ENCODE data around the gene TMEM98. TPM values are rescaled to one million over a fixed set of nuclear protein-coding genes. Genes with fewer than 3 reads are reported as not detected.

TMEM98 gene
- total RNA-seq, 1 experiment from 2014 or later = 67.6 TPM

- no peak for TF ChIP-seq CTCF (conservative IDR thresholded peaks at IDR 0.05; ENCODE audit: low read depth, low read length)
- TF ChIP-seq EZH2 (IDR thresholded peaks at IDR 0.05; ENCODE audit: borderline replicate concordance, low read depth, low read length, poor library complexity, severe bottlenecking) = no peak
- H3K4me1 ChIP-seq (ENCODE audit: insufficient read depth, low read length, poor library complexity, severe bottlenecking) = no peaks in the 10 kb centered on the region
- ChIA-PET CTCF (no interaction called here), POLR2A (ENCODE audit: low non-redundant PET) (no interaction called here)
- H3K4me3 ChIP-seq (ENCODE audit: low read depth, low read length, poor library complexity, severe bottlenecking) = no peak overlapping the region
- H3K27me3 ChIP-seq (replicated peaks; ENCODE audit: insufficient read depth, low read depth, low read length, poor library complexity) = no peaks in the 10 kb centered on the region
- DNase-seq (ENCODE audit: low spot score) = no peak
- intact Hi-C loops (cut with micrococcal nuclease; ENCODE audit: unreplicated experiment) = no loop called here
- no TSS peak for BruUV-seq (replicated peaks)
- H3K27ac ChIP-seq (ENCODE audit: low read depth, low read length, poor library complexity, severe bottlenecking) = no peak overlapping the region
- H3K9me3 ChIP-seq (ENCODE audit: low read depth, low read length, poor library complexity, severe bottlenecking) = no peaks in the 10 kb centered on the region
- no peaks in the 10 kb centered on the region for H3K36me3 ChIP-seq (ENCODE audit: insufficient read depth, low read length, poor library complexity, severe bottlenecking)
Measured at GRCh38 chr17:32894245-32894644, 33.7 kb upstream of the TMEM98 start.

DNA sequence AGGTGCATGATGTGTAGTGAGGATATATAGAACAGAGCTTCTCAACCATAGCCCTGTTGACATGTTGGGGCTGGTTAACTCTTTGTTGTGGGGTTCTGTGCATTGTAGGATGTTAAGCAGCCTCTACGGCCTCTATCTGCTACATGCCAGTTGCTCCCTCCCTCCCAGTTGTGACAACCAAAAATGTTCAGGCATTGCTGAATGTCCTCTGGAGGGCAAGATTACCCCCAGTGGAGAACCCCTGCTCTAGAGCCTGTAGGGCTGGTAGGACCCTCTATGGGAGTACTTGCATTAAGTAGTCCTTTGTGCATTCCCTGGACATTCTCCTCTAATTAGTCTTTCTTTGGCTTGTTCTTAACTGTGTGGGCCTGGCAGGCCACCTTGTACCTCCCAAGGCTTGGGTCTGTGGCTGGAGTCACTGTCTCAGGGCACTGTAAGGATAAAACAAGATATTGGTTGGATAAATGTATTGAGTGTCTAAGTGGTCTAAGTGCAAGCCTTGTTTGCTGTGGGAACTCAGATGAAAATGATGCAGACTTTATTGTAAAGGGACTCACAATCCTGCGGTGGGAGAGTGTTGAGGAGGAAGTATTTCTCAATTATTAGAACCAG is 31.2 kb upstream of the TMEM98 start:
- no peak for DNase-seq (ENCODE audit: low spot score)
- no peaks in the 10 kb centered on the region for H3K4me1 ChIP-seq (ENCODE audit: insufficient read depth, low read length, poor library complexity, severe bottlenecking)
- intact Hi-C loops (cut with micrococcal nuclease; ENCODE audit: unreplicated experiment) = no loop called here
- no peak overlapping the region for H3K4me3 ChIP-seq (ENCODE audit: low read depth, low read length, poor library complexity, severe bottlenecking)
- H3K9me3 ChIP-seq (ENCODE audit: low read depth, low read length, poor library complexity, severe bottlenecking) = no peaks in the 10 kb centered on the region
- ChIA-PET CTCF (no interaction called here), POLR2A (ENCODE audit: low non-redundant PET) (no interaction called here)
- no peaks in the 10 kb centered on the region for H3K36me3 ChIP-seq (ENCODE audit: insufficient read depth, low read length, poor library complexity, severe bottlenecking)
- TF ChIP-seq EZH2 (IDR thresholded peaks at IDR 0.05; ENCODE audit: borderline replicate concordance, low read depth, low read length, poor library complexity, severe bottlenecking) (no peak), CTCF (conservative IDR thresholded peaks at IDR 0.05; ENCODE audit: low read depth, low read length) (no peak)
- H3K27me3 ChIP-seq (replicated peaks; ENCODE audit: insufficient read depth, low read depth, low read length, poor library complexity) = no peaks in the 10 kb centered on the region
- no peak overlapping the region for H3K27ac ChIP-seq (ENCODE audit: low read depth, low read length, poor library complexity, severe bottlenecking)
- BruUV-seq (replicated peaks) = no TSS peak

- BruUV-seq (replicated peaks) = no TSS peak
- Histone ChIP-seq H3K4me1 (ENCODE audit: insufficient read depth, low read length, poor library complexity, severe bottlenecking) (no peaks in the 10 kb centered on the region), H3K27ac (ENCODE audit: low read depth, low read length, poor library complexity, severe bottlenecking) (no peak overlapping the region), H3K9me3 (ENCODE audit: low read depth, low read length, poor library complexity, severe bottlenecking) (no peaks in the 10 kb centered on the region), H3K36me3 (ENCODE audit: insufficient read depth, low read length, poor library complexity, severe bottlenecking) (no peaks in the 10 kb centered on the region), H3K4me3 (ENCODE audit: low read depth, low read length, poor library complexity, severe bottlenecking) (no peak overlapping the region), H3K27me3 (replicated peaks; ENCODE audit: insufficient read depth, low read depth, low read length, poor library complexity) (no peaks in the 10 kb centered on the region)
- ChIA-PET CTCF (no interaction called here), POLR2A (ENCODE audit: low non-redundant PET) (no interaction called here)
- TF ChIP-seq CTCF (conservative IDR thresholded peaks at IDR 0.05; ENCODE audit: low read depth, low read length) = no peak
- DNase-seq (ENCODE audit: low spot score) = no peak
- intact Hi-C loops (cut with micrococcal nuclease; ENCODE audit: unreplicated experiment) = no loop called here
Measured at GRCh38 chr17:32899236-32900013, 28.5 kb upstream of the TMEM98 start.
